ENCODE measurements around the gene SLITRK4. TPM values are rescaled to one million over a fixed set of nuclear protein-coding genes. Genes with fewer than 3 reads are reported as not detected.

The SLITRK4 gene
- 0.10 and 0.11 TPM in 2 replicates for total RNA-seq
- long read RNA-seq: 0 reads

GRCh38 chrX:143635915-143636314 is at the start of gene SLITRK4:
Gene SLITRK4, minus strand, starts transcription at chrX:143636101. Its CDS starts 4,993 bp downstream, at chrX:143631108.
- DNase-seq (ENCODE audit: extremely low spot score, unreplicated experiment): no peak
- peaks cover 22% of the 10 kb centered on the region for H3K27me3 Mint-ChIP-seq (ENCODE audit: unreplicated experiment)
- no peak for TF ChIP-seq CTCF (IDR thresholded peaks at IDR 0.05)
- H3K36me3 Mint-ChIP-seq (ENCODE audit: unreplicated experiment): no peaks in the 10 kb centered on the region
- H3K4me3 Mint-ChIP-seq (ENCODE audit: unreplicated experiment): peak within 1 kb of the TSS; percentile 38
- H3K9me3 Mint-ChIP-seq (ENCODE audit: unreplicated experiment): no peaks in the 10 kb centered on the region
- H3K4me1 Mint-ChIP-seq (ENCODE audit: unreplicated experiment): peaks cover 9% of the 10 kb centered on the region
- no peak within 1 kb of the TSS for H3K27ac Mint-ChIP-seq (ENCODE audit: unreplicated experiment)

- peaks cover 10% of the 10 kb centered on the region for H3K9me3 Mint-ChIP-seq (ENCODE audit: unreplicated experiment)
Measured at GRCh38 chrX:143683486-143683885, 47.6 kb upstream of the SLITRK4 start.

DNA sequence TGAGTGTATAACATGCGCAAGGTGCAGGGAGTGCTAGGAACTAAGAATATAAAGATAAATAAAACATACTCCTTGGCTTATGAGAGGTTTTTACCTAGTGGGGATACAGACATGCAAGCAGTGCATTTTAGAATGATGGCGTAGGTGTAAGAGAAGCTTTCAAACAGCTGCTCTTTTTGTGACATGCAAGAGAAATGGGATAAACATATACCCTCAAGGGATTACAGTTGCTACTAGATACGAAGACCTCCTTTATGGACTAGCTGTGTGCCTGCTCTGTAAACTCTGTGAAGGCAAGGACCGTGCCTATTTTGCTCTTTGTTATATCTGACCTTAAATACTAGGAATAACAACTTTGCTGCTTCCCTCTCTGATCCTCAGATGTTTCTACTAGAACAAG is 39.0 kb upstream of the SLITRK4 start:
- Mint-ChIP-seq H3K9me3 (ENCODE audit: unreplicated experiment) (peaks cover 40% of the 10 kb centered on the region), H3K4me1 (ENCODE audit: unreplicated experiment) (no peaks in the 10 kb centered on the region), H3K36me3 (ENCODE audit: unreplicated experiment) (no peaks in the 10 kb centered on the region), H3K27ac (ENCODE audit: unreplicated experiment) (no peak overlapping the region), H3K27me3 (ENCODE audit: unreplicated experiment) (no peaks in the 10 kb centered on the region), H3K4me3 (ENCODE audit: unreplicated experiment) (no peak overlapping the region)
- DNase-seq (ENCODE audit: extremely low spot score, unreplicated experiment): no peak
- no peak for TF ChIP-seq CTCF (IDR thresholded peaks at IDR 0.05)

More at GRCh38 chrX:143683486-143683885, 47.6 kb upstream of the SLITRK4 start:
- TF ChIP-seq CTCF (IDR thresholded peaks at IDR 0.05): no peak
- Mint-ChIP-seq H3K4me1 (ENCODE audit: unreplicated experiment) (no peaks in the 10 kb centered on the region), H3K27ac (ENCODE audit: unreplicated experiment) (no peak overlapping the region), H3K36me3 (ENCODE audit: unreplicated experiment) (no peaks in the 10 kb centered on the region), H3K4me3 (ENCODE audit: unreplicated experiment) (no peak overlapping the region), H3K27me3 (ENCODE audit: unreplicated experiment) (no peaks in the 10 kb centered on the region)
- no peak for DNase-seq (ENCODE audit: extremely low spot score, unreplicated experiment)

DNA sequence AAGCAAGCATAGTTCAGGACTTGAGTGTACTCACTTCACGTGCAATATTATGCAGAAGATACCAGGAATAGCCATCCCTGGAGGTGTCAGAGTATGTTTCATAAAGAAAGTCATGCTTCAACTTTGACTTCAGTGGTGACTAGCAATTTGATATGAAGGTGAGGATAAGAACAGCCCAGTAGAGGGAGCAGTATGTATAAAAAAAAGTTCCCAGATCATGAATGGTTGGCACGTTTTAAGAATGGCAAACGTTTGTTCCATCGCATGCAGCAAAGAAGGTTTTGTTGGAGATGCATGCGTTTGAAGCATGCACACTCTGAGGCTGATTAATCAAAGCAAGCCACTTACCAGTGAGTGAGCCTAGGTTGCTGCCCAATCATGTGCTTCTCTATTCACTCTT is 33.5 kb upstream of the SLITRK4 start:
- DNase-seq (ENCODE audit: extremely low spot score, unreplicated experiment): no peak
- Mint-ChIP-seq H3K4me3 (ENCODE audit: unreplicated experiment) (no peak overlapping the region), H3K27me3 (ENCODE audit: unreplicated experiment) (no peaks in the 10 kb centered on the region), H3K9me3 (ENCODE audit: unreplicated experiment) (peaks cover 20% of the 10 kb centered on the region), H3K27ac (ENCODE audit: unreplicated experiment) (no peak overlapping the region), H3K4me1 (ENCODE audit: unreplicated experiment) (no peaks in the 10 kb centered on the region), H3K36me3 (ENCODE audit: unreplicated experiment) (no peaks in the 10 kb centered on the region)
- TF ChIP-seq CTCF (IDR thresholded peaks at IDR 0.05): no peak

DNA sequence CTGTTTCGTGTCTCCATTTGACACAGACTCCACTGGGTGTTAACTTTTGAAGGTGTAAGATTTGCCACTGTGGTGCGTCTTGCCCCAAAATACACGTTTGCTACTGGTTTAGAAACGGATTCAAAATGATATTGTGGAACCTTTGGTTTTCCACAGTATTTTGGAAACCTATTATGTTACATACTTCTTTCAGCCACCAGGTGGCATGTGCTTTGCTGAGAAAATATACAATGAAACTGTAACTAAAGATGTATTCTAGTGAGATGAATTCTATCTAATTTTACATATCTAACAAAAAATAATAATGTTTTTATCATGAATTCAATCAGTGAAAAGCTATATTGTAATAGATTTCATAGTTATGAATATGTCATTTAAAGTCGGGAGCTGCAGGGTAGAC is 28.4 kb upstream of the SLITRK4 start:
- peaks cover 7% of the 10 kb centered on the region for H3K9me3 Mint-ChIP-seq (ENCODE audit: unreplicated experiment)
- no peaks in the 10 kb centered on the region for H3K4me1 Mint-ChIP-seq (ENCODE audit: unreplicated experiment)
- no peak overlapping the region for H3K4me3 Mint-ChIP-seq (ENCODE audit: unreplicated experiment)
- no peak for DNase-seq (ENCODE audit: extremely low spot score, unreplicated experiment)
- no peak overlapping the region for H3K27ac Mint-ChIP-seq (ENCODE audit: unreplicated experiment)
- H3K27me3 Mint-ChIP-seq (ENCODE audit: unreplicated experiment): no peaks in the 10 kb centered on the region
- no peaks in the 10 kb centered on the region for H3K36me3 Mint-ChIP-seq (ENCODE audit: unreplicated experiment)
- peak; percentile 61 for TF ChIP-seq CTCF (IDR thresholded peaks at IDR 0.05)

Data from osteocyte (in vitro differentiated cells).